Dendritic cell treated with granulocyte-macrophage colony-stimulating factor and Interleukin-4, amounts not matched to agents 40 ng/mL and 50 ng/mL, for 4 days (primary cell): ENCODE data around the gene CCDC6.

ENCODE experiments used
- H3K27ac Mint-ChIP-seq: one replicate; pipeline ENCODE4 v1.8.0; 2022; ENCODE audit warnings: mild to moderate bottlenecking, mixed read lengths
- H3K27me3 Mint-ChIP-seq: one replicate; pipeline ENCODE4 v1.8.0; 2022; ENCODE audit warnings: mild to moderate bottlenecking, mixed read lengths
- H3K36me3 Mint-ChIP-seq: one replicate; pipeline ENCODE4 v1.8.0; 2022; ENCODE audit warnings: low read depth, mixed read lengths
- H3K4me1 Mint-ChIP-seq: one replicate; pipeline ENCODE4 v1.8.0; 2022; ENCODE audit warnings: low read depth, mixed read lengths
- H3K4me3 Mint-ChIP-seq: one replicate; pipeline ENCODE4 v1.8.0; 2022; ENCODE audit warnings: mild to moderate bottlenecking, moderate library complexity, mixed read lengths
- H3K9me3 Mint-ChIP-seq: one replicate; pipeline ENCODE4 v1.8.0; 2022; ENCODE audit warnings: mixed read lengths
- intact Hi-C: fragments of 100-400 bp; cut with micrococcal nuclease; formaldehyde crosslinking; loops from one replicate; pipeline ENCODE4 v1.15.0; 2022

The CCDC6 gene

DNA sequence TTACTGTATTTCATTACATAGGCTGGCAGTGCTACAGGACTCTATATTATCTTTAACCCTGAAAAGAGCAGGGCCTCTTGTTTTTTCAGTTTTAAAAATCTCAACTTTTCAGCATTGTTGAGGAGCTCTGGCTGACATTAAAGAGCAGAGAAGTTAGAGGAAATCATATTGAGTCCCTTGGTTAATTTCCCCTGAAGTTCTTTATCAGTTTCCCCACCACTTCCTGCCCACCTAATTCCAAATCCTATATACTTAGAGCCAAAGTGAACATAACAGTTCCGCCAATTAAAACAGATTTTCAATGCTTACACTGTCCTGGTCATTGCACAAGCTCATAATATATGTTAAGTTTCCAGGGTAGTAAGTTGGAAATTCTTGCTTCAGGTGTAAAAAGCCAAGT, 87.1 kb downstream of the CCDC6 start:
- H3K27me3 Mint-ChIP-seq: no peaks in the 10 kb centered on the region
- intact Hi-C loops: no loop called here
- H3K27ac Mint-ChIP-seq: no peak overlapping the region
- no peak overlapping the region for H3K4me3 Mint-ChIP-seq
- H3K36me3 Mint-ChIP-seq: peaks cover 42% of the 10 kb centered on the region
- H3K4me1 Mint-ChIP-seq: peaks cover 11% of the 10 kb centered on the region
- H3K9me3 Mint-ChIP-seq: no peaks in the 10 kb centered on the region

- Mint-ChIP-seq H3K9me3 (no peaks in the 10 kb centered on the region), H3K4me3 (no peak overlapping the region), H3K27ac (peak overlapping the region; percentile 37), H3K36me3 (peaks cover 43% of the 10 kb centered on the region), H3K27me3 (no peaks in the 10 kb centered on the region), H3K4me1 (peaks cover 11% of the 10 kb centered on the region)
- intact Hi-C loops: no loop called here
Observed at GRCh38 chr10:59817773-59818172, 88.6 kb downstream of the CCDC6 start.

DNA sequence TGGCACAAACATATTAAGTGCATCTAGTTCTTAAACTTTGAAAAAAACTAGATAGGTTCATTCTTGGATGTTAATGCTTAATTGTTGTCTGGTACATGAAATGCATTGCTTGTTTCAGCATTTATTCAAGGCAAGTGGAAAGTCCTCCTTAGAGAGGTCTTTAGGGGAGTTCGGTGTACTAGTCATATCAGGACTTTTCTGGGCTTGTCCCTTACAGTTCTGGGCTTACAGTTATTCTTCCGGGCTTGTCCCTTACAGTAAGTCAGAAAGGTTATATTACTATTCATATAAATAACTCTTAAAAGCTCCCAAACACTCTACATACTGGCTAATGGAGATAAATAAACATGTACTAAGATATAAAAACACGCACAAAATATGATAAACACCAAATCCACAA, 91.5 kb downstream of the CCDC6 start:
- Mint-ChIP-seq H3K4me3 (no peak overlapping the region), H3K36me3 (peaks cover 55% of the 10 kb centered on the region), H3K27ac (no peak overlapping the region), H3K4me1 (peaks cover 11% of the 10 kb centered on the region), H3K27me3 (no peaks in the 10 kb centered on the region), H3K9me3 (no peaks in the 10 kb centered on the region)
- intact Hi-C loops: no loop called here

DNA sequence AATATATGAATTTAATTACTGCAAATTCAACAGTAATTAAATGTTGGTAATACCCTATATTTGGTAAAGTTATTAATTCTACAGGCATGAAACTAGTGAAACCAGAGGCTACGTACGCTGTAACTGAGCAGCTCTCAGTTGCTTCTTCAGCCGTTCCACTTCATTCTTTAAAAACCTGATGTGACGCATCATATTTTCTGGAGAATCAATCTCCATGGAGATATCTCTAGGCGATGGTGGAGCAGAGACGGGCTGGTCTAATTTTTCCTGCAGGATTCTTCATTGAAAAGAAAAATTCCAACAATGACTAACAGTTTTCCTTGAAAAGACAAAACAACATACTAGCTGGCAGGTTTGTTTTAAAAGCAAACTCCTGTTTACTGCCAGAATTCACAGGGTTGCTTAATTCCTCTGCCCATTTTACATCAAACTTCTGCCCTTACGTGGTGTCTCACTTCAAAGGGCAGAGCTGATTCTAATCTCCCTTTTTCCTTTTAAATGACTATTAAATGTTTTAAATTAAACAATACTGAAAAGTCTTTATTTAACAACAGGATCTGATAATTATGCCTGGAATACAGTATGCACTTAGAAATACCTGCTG, 93.7 kb downstream of the CCDC6 start:
- H3K27ac Mint-ChIP-seq: no peak overlapping the region
- H3K4me3 Mint-ChIP-seq: no peak overlapping the region
- H3K9me3 Mint-ChIP-seq: no peaks in the 10 kb centered on the region
- peaks cover 15% of the 10 kb centered on the region for H3K4me1 Mint-ChIP-seq
- H3K27me3 Mint-ChIP-seq: no peaks in the 10 kb centered on the region
- peaks cover 68% of the 10 kb centered on the region for H3K36me3 Mint-ChIP-seq
- intact Hi-C loops: no loop called here

DNA sequence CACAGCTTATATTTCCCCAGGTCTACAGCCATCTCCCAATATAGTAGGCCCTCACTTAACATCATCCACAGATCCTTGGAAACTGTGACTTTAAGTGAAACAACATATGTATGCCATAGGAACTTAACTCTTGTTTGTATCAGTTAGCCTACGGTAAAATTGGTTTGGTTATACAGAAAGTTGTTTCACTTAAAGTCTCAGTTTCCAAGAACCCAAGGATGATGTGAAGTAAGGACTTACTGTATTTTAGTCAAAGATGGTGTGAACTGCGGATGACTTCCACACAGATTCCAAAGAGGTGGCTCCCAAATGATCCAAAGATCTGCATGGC, 96.7 kb downstream of the CCDC6 start:
- no peak overlapping the region for H3K27ac Mint-ChIP-seq
- H3K27me3 Mint-ChIP-seq: no peaks in the 10 kb centered on the region
- H3K9me3 Mint-ChIP-seq: no peaks in the 10 kb centered on the region
- H3K36me3 Mint-ChIP-seq: peaks cover 82% of the 10 kb centered on the region
- H3K4me3 Mint-ChIP-seq: no peak overlapping the region
- H3K4me1 Mint-ChIP-seq: peaks cover 16% of the 10 kb centered on the region
- intact Hi-C loops: loop anchor here (1.0 kb wide), 1 partner anchor 183 kb away; no protein-coding TSS in a partner anchor

DNA sequence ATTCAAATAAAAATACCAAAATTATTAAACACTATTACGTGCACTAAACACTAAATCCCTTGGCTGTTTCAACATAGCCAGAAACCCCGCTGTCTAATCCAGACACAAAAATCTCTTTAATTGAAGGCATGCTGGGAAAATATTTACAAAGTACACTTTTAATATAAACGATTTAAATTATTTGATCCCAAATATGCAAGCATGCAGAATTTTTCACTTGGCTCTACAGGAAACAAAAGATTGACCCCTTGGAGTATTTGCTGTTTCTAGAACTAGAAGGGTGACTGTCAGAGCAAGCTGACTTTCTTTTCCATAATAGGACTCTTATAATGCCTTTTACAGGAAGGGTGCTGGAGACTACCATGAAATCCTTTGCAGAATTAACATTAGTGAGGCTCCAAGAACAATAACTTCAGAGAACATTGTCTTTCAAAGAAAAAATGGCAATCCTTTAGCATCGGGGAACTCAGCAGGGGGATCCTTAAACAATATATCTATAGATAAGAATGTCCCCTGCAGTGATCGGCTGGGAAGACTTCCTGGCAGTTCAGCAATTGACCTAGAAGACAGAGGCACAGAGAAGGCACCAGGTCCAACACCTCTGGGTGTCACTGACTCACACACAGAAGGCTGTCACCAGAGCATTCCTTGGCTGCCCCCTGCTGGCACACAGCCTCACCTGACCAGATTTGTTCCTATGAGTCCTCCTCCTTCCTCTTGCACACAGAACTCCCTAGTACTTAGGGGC, 97.3 kb downstream of the CCDC6 start:
- Mint-ChIP-seq H3K36me3 (peaks cover 82% of the 10 kb centered on the region), H3K9me3 (no peaks in the 10 kb centered on the region), H3K27ac (no peak overlapping the region), H3K4me1 (peaks cover 21% of the 10 kb centered on the region), H3K4me3 (no peak overlapping the region), H3K27me3 (no peaks in the 10 kb centered on the region)
- intact Hi-C loops: loop anchor here (1.0 kb wide), 1 partner anchor 183 kb away; no protein-coding TSS in a partner anchor

DNA sequence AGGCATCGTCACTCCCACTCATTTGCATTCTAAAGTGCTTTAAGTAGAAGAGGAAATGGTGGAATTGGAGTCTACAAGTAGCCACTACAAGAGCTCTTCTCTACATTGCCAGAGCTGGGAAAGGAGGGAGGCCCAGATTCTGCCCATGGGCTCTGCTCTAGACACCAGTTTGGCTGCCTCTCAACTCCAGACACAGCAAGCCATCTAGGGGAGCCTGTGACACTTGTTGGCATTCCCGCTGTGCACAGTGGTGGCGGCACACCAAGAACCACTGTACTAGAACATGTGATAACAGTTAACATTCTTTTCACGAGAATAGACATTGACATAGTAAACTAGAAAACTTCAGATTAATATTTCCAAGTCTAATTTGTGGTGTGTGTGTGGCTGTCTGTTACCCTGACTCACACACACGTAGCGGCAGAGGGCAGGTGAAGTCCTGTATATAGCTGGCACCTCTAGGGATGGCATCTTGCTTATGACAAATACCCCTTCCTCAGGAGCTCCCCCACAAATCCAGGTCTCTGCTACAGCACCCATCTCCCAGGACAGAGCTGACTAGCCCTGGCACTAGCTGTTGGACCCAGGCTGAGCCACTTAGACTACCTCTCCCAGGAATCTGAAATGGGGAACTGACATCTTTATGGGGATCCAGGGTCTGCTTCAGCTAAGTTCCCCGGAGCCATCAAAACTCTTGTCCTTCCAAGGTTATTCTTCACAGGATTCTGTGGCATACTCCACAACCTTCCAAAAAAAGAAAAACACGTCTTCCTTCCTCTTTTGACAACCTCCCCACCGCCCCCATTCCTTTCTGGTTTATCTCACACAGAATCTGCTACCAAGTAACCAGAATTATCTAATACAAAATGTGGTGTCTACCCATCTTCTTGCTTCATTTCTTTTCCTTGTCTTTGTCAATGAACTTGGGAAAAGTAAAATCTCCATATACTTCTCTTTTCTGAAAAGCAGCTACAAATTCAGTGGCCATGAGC, 98.4 kb downstream of the CCDC6 start:
- Mint-ChIP-seq H3K36me3 (peaks cover 93% of the 10 kb centered on the region), H3K9me3 (no peaks in the 10 kb centered on the region), H3K4me1 (peaks cover 29% of the 10 kb centered on the region), H3K27ac (no peak overlapping the region), H3K27me3 (no peaks in the 10 kb centered on the region), H3K4me3 (no peak overlapping the region)
- intact Hi-C loops: no loop called here

DNA sequence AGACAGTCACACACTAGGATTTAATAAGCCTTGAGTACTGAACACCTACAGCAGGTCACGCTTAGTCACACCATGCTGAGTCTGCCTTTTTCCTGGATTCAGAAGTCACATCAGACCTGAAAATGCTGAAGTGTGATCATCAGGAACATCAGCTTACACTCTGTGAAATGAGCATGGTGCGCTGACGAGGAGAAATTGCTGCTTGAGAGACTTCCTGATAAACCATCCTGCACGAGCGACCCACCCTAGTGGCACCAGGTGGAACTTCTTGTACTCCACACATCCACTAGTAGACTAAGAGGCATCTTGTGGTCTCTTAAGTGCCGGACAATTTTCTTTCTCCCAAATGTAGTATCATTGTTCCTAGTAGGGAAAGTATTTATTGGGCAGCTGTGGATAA, 101.3 kb downstream of the CCDC6 start:
- Mint-ChIP-seq H3K27ac (no peak overlapping the region), H3K9me3 (no peaks in the 10 kb centered on the region), H3K36me3 (peaks cover 95% of the 10 kb centered on the region), H3K27me3 (no peaks in the 10 kb centered on the region), H3K4me3 (no peak overlapping the region), H3K4me1 (peaks cover 34% of the 10 kb centered on the region)
- intact Hi-C loops: no loop called here

DNA sequence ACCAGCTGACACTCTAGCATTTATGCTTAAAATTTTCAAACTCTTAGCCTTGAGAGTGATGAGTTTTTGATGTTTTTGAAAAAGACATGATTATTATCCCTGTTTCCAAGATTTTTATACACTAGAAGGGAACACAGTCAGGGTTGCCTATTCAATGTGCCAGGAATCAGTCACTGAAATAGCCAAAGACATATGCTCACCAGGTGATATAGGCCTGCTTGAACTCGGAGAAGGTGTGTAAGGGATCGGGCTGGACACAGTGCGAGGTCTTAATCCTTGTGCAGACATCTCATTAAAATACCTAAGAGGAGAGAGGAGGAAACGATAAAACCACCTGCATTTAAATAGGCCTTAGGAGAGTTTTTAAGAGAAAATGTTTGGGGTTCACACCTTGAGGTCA, 102.1 kb downstream of the CCDC6 start:
- Mint-ChIP-seq H3K27ac (no peak overlapping the region), H3K9me3 (no peaks in the 10 kb centered on the region), H3K36me3 (peaks cover 95% of the 10 kb centered on the region), H3K4me1 (peaks cover 29% of the 10 kb centered on the region), H3K4me3 (no peak overlapping the region), H3K27me3 (no peaks in the 10 kb centered on the region)
- intact Hi-C loops: no loop called here

DNA sequence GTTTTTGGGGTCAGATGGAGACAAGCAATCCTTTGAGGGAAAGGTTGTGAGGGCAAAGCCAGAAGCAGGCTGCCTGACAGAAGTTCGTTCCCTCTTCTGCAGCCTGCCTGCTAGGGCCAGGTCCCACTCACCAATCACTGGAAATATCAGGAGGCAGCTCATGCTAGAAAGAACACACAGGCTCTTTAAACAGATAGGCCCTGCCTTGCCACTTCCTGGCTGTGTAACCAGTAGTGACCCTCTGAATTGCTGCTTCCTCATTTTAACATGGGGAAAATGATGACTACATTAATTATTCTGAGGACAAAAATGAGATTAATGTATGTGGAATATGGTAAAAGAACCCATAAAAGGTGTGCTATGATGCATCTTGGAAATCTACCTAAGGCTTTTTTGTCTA, 102.6 kb downstream of the CCDC6 start:
- Mint-ChIP-seq H3K4me3 (no peak overlapping the region), H3K9me3 (no peaks in the 10 kb centered on the region), H3K27me3 (no peaks in the 10 kb centered on the region), H3K36me3 (peaks cover 98% of the 10 kb centered on the region), H3K27ac (peak overlapping the region; percentile 75), H3K4me1 (peaks cover 27% of the 10 kb centered on the region)
- intact Hi-C loops: no loop called here

- intact Hi-C loops: no loop called here
- peaks cover 98% of the 10 kb centered on the region for H3K36me3 Mint-ChIP-seq
- no peak overlapping the region for H3K27ac Mint-ChIP-seq
- H3K4me1 Mint-ChIP-seq: peaks cover 20% of the 10 kb centered on the region
- no peaks in the 10 kb centered on the region for H3K9me3 Mint-ChIP-seq
- no peaks in the 10 kb centered on the region for H3K27me3 Mint-ChIP-seq
- H3K4me3 Mint-ChIP-seq: no peak overlapping the region
Observed at GRCh38 chr10:59801171-59801570, 105.2 kb downstream of the CCDC6 start.

GRCh38 chr10:59799421-59799820, 106.9 kb downstream of the CCDC6 start:
- Mint-ChIP-seq H3K9me3 (no peaks in the 10 kb centered on the region), H3K4me3 (no peak overlapping the region), H3K4me1 (peaks cover 16% of the 10 kb centered on the region), H3K27me3 (no peaks in the 10 kb centered on the region), H3K27ac (no peak overlapping the region), H3K36me3 (peaks cover 98% of the 10 kb centered on the region)
- intact Hi-C loops: no loop called here

DNA sequence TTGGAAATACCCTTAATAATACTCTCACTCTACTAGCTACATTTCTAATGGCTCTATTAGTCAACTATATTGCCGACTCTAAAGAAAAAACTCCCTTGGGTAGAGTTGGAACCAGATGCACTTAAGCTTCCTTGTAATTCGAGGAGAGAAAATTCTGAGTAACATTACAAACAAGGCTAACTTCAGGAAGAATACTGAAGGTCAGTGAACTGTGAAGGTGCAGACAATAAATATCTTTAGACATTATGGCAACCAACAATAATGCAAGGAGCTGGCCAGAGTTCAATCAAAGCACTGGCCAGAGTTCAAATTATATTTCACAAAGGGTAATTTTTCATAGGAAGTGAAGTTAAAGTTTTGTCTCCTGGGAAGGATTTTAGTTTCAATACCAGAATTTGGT, 112.4 kb downstream of the CCDC6 start:
- H3K36me3 Mint-ChIP-seq: peaks cover 96% of the 10 kb centered on the region
- no peaks in the 10 kb centered on the region for H3K4me1 Mint-ChIP-seq
- no peak overlapping the region for H3K27ac Mint-ChIP-seq
- H3K4me3 Mint-ChIP-seq: no peak overlapping the region
- intact Hi-C loops: no loop called here
- no peaks in the 10 kb centered on the region for H3K9me3 Mint-ChIP-seq
- no peaks in the 10 kb centered on the region for H3K27me3 Mint-ChIP-seq

DNA sequence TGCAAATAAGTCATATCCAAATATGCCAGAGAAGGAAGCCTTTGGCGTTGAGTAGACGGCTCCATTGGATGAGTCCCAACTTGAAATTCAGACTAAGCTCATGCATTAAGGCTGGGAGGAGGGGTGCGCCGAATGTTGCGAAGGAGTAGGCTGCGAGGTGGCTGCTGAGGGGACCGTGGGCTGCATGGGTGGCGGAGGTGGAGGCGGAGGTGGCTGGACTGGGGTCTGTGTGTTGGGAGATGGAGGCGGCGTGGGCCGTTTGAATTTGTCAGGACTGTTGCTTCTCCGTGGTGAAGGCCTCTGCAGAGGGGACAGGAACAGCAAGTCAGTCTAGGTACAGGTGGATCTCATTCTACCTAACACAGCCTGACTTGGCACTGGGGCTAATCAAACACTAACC, 113.5 kb downstream of the CCDC6 start:
- H3K4me1 Mint-ChIP-seq: no peaks in the 10 kb centered on the region
- H3K4me3 Mint-ChIP-seq: no peak overlapping the region
- H3K27me3 Mint-ChIP-seq: no peaks in the 10 kb centered on the region
- intact Hi-C loops: no loop called here
- H3K36me3 Mint-ChIP-seq: peaks cover 86% of the 10 kb centered on the region
- no peaks in the 10 kb centered on the region for H3K9me3 Mint-ChIP-seq
- no peak overlapping the region for H3K27ac Mint-ChIP-seq
